Heart right ventricle (tissue), 16 donors: ENCODE data around the gene HS3ST4. TPM values are rescaled to one million over a fixed set of nuclear protein-coding genes. Genes with fewer than 3 reads are reported as not detected.

Experiments
- ATAC-seq, 8 donors: fragments of 200-7000 bp; cut with Tn5 transposase; one replicate each; pipeline ENCODE4 v1.9.1; 2020; ENCODE audit warnings: mild to moderate bottlenecking in 8 of 8, moderate library complexity in 8 of 8, moderate number of reproducible peaks in 1 of 8
- DNase-seq, 2 donors: peaks; one replicate each; pipeline ENCODE4 v3.0.0-alpha.2; 2020
- H3K27ac ChIP-seq, 10 donors: fragments of 200-600 bp; sonication (generic) in 2 of 10; one replicate each; pipeline versions ENCODE4 v1.5.0 to v1.8.0; 2020 to 2022; ENCODE audit warnings: mild to moderate bottlenecking in 3 of 10
- H3K27me3 ChIP-seq, 7 donors: fragments of 200-600 bp; one replicate each; pipeline ENCODE4 v1.8.0; 2021 to 2022; ENCODE audit warnings: mild to moderate bottlenecking in 2 of 7
- H3K36me3 ChIP-seq, 9 donors: fragments of 200-600 bp; sonication (generic) in 1 of 9; one replicate each; pipeline versions ENCODE4 v1.5.0 to v1.8.0; 2020 to 2022; ENCODE audit warnings: mild to moderate bottlenecking in 2 of 9
- H3K4me1 ChIP-seq, 9 donors: fragments of 200-600 bp; sonication (generic) in 1 of 9; one replicate each; pipeline versions ENCODE4 v1.5.0 to v1.8.0; 2020 to 2022; ENCODE audit warnings: mild to moderate bottlenecking in 4 of 9
- H3K4me3 ChIP-seq, 10 donors: fragments of 200-600 bp; sonication (generic) in 2 of 10; one replicate each; pipeline versions ENCODE4 v1.5.0 to v1.8.0; 2020 to 2022; ENCODE audit warnings: mild to moderate bottlenecking in 7 of 10, moderate library complexity in 2 of 10
- H3K9me3 ChIP-seq, 11 donors: fragments of 200-600 bp in 10 of 11; sonication (generic) in 2 of 11; one replicate each; pipeline versions ENCODE4 v1.5.0 to v1.8.0; 2013 to 2022; ENCODE audit warnings: mild to moderate bottlenecking in 2 of 11, control low read depth in 1 of 11, moderate library complexity in 1 of 11
- CTCF ChIP-seq, 9 donors: fragments of 200-600 bp; sonication (generic) in 2 of 9; IDR thresholded peaks; one replicate each; pipeline versions ENCODE4 v1.5.0 to v1.8.0; 2021 to 2022; ENCODE audit warnings: antibody characterized with exemption in 9 of 9, mild to moderate bottlenecking in 5 of 9, moderate library complexity in 1 of 9
- WGBS, 2 donors: extraction: QIAGEN DNeasy Blood & Tissue Kit; methylation state at CpG; one replicate each; pipeline ENCODE4 v1.1.7; 2013; ENCODE audit warnings: inconsistent platforms in 1 of 2; 5-methylcytosine and 5-hydroxymethylcytosine counted together
- intact Hi-C, 10 donors: fragments of 100-400 bp; cut with DNase I; formaldehyde crosslinking; loops; one replicate each; pipeline versions ENCODE4 v1.11.1 to v1.14.2; 2022
- polyA plus RNA-seq, 2 donors: library from polyadenylated mRNA; stranded (reverse); fragments of 200-250 nt; gene quantifications; one replicate each; pipeline ENCODE4 v1.2.3, GENCODE V29; 2013
- total RNA-seq, 10 donors: library from RNA; stranded (reverse); fragmentation: NEBNext Ultra II Directional in 3 of 10; extraction: Animal tissue kit (Norgen Biotek cat#: 25700) in 3 of 10; gene quantifications; one replicate each; pipeline versions ENCODE4 v1.2.1 to v1.2.4, GENCODE V29; 2021 to 2023
- donor health status: Arrhythmogenic right ventricular cardiomyopathy.
- donor health status: ischemic (EF 13 %, LVEDD 7.1; RV severe dilation, severe dysfunction).
- donor health status: healthy with polysubstance abuse.
- donor health status: DM: no; HTN: yes; CAD: no.
- donor health status: DM: no; HTN: no; CAD: no.
- donor health status: ischemic (EF 25% LVEDD 6.9; RV normal size, moderate dysfunction).
- donor health status: ischemic (EF 25% LVEDD 5.7; RV mildly dilated, moderate dysfunction).
- donor health status: healthy.
- donor health status: DM: yes; HTN: yes; CAD: no.
- donor health status: Ischemic cardiomyopathy.
- donor health status: ischemic (EF 35%, LVEDD 5.7; RV mildly dilated, moderate dysfunction).
- donor health status: nonischemic (EF 11% LVEDD 7.7; RV severe dilation, severe dysfunction).
- donor health status: DM: yes; HTN: yes; CAD: no.
- donor health status: PGD.
- donor health status: ischemic (EF 29% LVEDD 5.4; RV normal size, mild dysfunction).
- donor health status: nonischemic (EF 23%, LVEDD 6.1; RV moderate dilation, normal function).

The HS3ST4 gene
- total and polyA plus RNA-seq, 12 donors, result 0.01 TPM; not detected in 11

DNA sequence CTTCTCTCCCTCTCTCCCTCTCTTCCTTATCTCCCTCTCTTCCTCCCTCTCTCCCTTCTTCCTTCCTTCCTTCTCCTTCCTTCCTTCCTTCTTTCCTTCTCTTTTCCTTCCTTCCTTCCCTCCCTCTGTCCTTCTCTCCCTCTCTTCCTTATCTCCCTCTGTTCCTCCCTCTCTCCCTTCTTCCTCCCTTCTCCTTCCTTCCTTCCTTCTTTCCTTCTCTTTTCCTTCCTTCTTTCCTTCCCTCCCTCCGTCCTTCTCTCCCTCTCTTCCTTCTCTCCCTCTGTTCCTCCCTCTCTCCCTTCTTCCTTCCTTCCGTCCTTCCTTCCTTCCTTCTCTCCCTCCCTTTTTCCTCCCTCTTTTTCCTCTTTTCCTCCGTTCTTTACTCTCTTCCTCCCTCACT lies 38.6 kb downstream of the HS3ST4 start:
- no peak overlapping the region for H3K27ac ChIP-seq
- intact Hi-C loops, result loop anchor here in 1 of 10 donors (10.0 kb wide), 1 partner anchor 64 kb away; no protein-coding TSS in a partner anchor
- no peak overlapping the region for H3K4me3 ChIP-seq
- ATAC-seq, result no peak
- peaks cover 0 to 6% (median 0%) of the 10 kb centered on the region in 7 donors for H3K27me3 ChIP-seq
- H3K9me3 ChIP-seq, result no peaks in the 10 kb centered on the region
- no peaks in the 10 kb centered on the region for H3K36me3 ChIP-seq
- H3K4me1 ChIP-seq, result no peaks in the 10 kb centered on the region
- DNase-seq, result no peak
- WGBS, 2 donors, result 62 to 72% methylated on average over 3 of the region's 3 CpGs
- TF ChIP-seq CTCF (IDR thresholded peaks at IDR 0.05), result no peak

GRCh38 chr16:25734430-25735385 lies 42.9 kb downstream of the HS3ST4 start:
- WGBS, 2 donors, result 64 to 65% methylated on average over 2 of the region's 2 CpGs
- Histone ChIP-seq H3K27ac (no peak overlapping the region), H3K9me3 (no peaks in the 10 kb centered on the region), H3K4me1 (no peaks in the 10 kb centered on the region), H3K4me3 (no peak overlapping the region), H3K27me3 (peaks cover 0 to 11% (median 0%) of the 10 kb centered on the region in 7 donors), H3K36me3 (no peaks in the 10 kb centered on the region)
- DNase-seq, result no peak
- no peak for TF ChIP-seq CTCF (IDR thresholded peaks at IDR 0.05)
- no peak for ATAC-seq
- intact Hi-C loops, result loop anchor here in 1 of 10 donors (10.0 kb wide), 1 partner anchor 60 kb away; no protein-coding TSS in a partner anchor

- Histone ChIP-seq H3K4me3 (no peak overlapping the region), H3K27me3 (peaks cover 0 to 11% (median 0%) of the 10 kb centered on the region in 7 donors), H3K4me1 (no peaks in the 10 kb centered on the region), H3K36me3 (no peaks in the 10 kb centered on the region), H3K9me3 (no peaks in the 10 kb centered on the region), H3K27ac (no peak overlapping the region)
- no peak for TF ChIP-seq CTCF (IDR thresholded peaks at IDR 0.05)
- ATAC-seq (no peak), DNase-seq (no peak)
- 68 to 76% methylated on average over 1 of the region's 1 CpG for WGBS, 2 donors
- intact Hi-C loops, result loop anchor here in 1 of 10 donors (10.0 kb wide), 1 partner anchor 59 kb away; no protein-coding TSS in a partner anchor
Observed at GRCh38 chr16:25735645-25736044, 43.9 kb downstream of the HS3ST4 start.

GRCh38 chr16:25747160-25747758 lies 55.5 kb downstream of the HS3ST4 start:
- TF ChIP-seq CTCF (IDR thresholded peaks at IDR 0.05), result no peak
- DNase-seq (no peak), ATAC-seq (no peak)
- Histone ChIP-seq H3K9me3 (peaks cover 0 to 10% (median 3%) of the 10 kb centered on the region in 11 donors), H3K4me1 (no peaks in the 10 kb centered on the region), H3K4me3 (no peak overlapping the region), H3K27ac (no peak overlapping the region), H3K36me3 (no peaks in the 10 kb centered on the region), H3K27me3 (peaks cover 0 to 6% (median 0%) of the 10 kb centered on the region in 7 donors)
- WGBS, 2 donors, result 58 to 61% methylated on average over 7 of the region's 7 CpGs
- intact Hi-C loops, result loop anchor here in 1 of 10 donors (2.0 kb wide), 1 partner anchor 20 kb away; no protein-coding TSS in a partner anchor
